ENCODE measurements around the gene PRMT5.

- TF ChIP-seq, protein P1, sequence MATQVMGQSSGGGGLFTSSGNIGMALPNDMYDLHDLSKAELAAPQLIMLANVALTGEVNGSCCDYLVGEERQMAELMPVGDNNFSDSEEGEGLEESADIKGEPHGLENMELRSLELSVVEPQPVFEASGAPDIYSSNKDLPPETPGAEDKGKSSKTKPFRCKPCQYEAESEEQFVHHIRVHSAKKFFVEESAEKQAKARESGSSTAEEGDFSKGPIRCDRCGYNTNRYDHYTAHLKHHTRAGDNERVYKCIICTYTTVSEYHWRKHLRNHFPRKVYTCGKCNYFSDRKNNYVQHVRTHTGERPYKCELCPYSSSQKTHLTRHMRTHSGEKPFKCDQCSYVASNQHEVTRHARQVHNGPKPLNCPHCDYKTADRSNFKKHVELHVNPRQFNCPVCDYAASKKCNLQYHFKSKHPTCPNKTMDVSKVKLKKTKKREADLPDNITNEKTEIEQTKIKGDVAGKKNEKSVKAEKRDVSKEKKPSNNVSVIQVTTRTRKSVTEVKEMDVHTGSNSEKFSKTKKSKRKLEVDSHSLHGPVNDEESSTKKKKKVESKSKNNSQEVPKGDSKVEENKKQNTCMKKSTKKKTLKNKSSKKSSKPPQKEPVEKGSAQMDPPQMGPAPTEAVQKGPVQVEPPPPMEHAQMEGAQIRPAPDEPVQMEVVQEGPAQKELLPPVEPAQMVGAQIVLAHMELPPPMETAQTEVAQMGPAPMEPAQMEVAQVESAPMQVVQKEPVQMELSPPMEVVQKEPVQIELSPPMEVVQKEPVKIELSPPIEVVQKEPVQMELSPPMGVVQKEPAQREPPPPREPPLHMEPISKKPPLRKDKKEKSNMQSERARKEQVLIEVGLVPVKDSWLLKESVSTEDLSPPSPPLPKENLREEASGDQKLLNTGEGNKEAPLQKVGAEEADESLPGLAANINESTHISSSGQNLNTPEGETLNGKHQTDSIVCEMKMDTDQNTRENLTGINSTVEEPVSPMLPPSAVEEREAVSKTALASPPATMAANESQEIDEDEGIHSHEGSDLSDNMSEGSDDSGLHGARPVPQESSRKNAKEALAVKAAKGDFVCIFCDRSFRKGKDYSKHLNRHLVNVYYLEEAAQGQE (IDR thresholded peaks at IDR 0.05; ENCODE audit: low read depth), result no peak
- TF ChIP-seq CEBPB (IDR thresholded peaks at IDR 0.05) (no peak), TAF1 (IDR thresholded peaks at IDR 0.05; ENCODE audit: low read depth) (no peak), EP300 (IDR thresholded peaks at IDR 0.05; ENCODE audit: borderline replicate concordance) (no peak), MAX (IDR thresholded peaks at IDR 0.05) (no peak), RAD21 (IDR thresholded peaks at IDR 0.05; ENCODE audit: low read depth) (no peak), EGR1 (IDR thresholded peaks at IDR 0.05) (no peak), FOXM1 (IDR thresholded peaks at IDR 0.05; ENCODE audit: borderline replicate concordance, low read depth) (no peak), YY1 (IDR thresholded peaks at IDR 0.05; ENCODE audit: low read depth) (no peak), CREB1 (IDR thresholded peaks at IDR 0.05; ENCODE audit: low read depth) (no peak), NFIC (IDR thresholded peaks at IDR 0.05) (no peak)
Observed at GRCh38 chr14:22870811-22871223, 58.4 kb downstream of the PRMT5 start.
